GM18858 (cell line): ENCODE results near the gene GPBP1L1.

Source experiments
- ATAC-seq: cut with Tn5 transposase; IDR thresholded peaks from one replicate; pipeline ENCODE4 v1.9.1; 2021; ENCODE audit not compliant: unreplicated experiment

GPBP1L1 gene

GRCh38 chr1:45643978-45644377 lies 42.4 kb downstream of the GPBP1L1 start:
- ATAC-seq: no peak

- no peak for ATAC-seq
These were observed 43.0 kb downstream of the GPBP1L1 start for GRCh38 chr1:45643321-45643720.

GRCh38 chr1:45640293-45640692 lies 46.0 kb downstream of the GPBP1L1 start:
- ATAC-seq: no peak

GRCh38 chr1:45635211-45635610 lies 51.1 kb downstream of the GPBP1L1 start:
- ATAC-seq: no peak

- no peak for ATAC-seq
These were observed 55.9 kb downstream of the GPBP1L1 start for GRCh38 chr1:45630429-45630828.

- ATAC-seq: no peak
These were observed 57.3 kb downstream of the GPBP1L1 start for GRCh38 chr1:45629035-45629434.

GRCh38 chr1:45623972-45624371 lies 62.4 kb downstream of the GPBP1L1 start, which contains the start of gene CCDC17:
Gene CCDC17, minus strand, starts transcription at chr1:45624054. Its CDS starts 145 bp downstream, at chr1:45623909.
- no peak for ATAC-seq

- no peak for ATAC-seq
These were observed 63.6 kb downstream of the GPBP1L1 start for GRCh38 chr1:45622524-45623394.

GRCh38 chr1:45621895-45622523 lies 64.3 kb downstream of the GPBP1L1 start:
- ATAC-seq: no peak

- ATAC-seq: no peak
These were observed 64.9 kb downstream of the GPBP1L1 start for GRCh38 chr1:45621501-45621836.

- no peak for ATAC-seq
These were observed 65.5 kb downstream of the GPBP1L1 start for GRCh38 chr1:45620588-45621500.

- no peak for ATAC-seq
These were observed 67.0 kb downstream of the GPBP1L1 start for GRCh38 chr1:45619149-45619921.

- ATAC-seq: no peak
These were observed 68.7 kb downstream of the GPBP1L1 start for GRCh38 chr1:45617618-45618017.

GRCh38 chr1:45615885-45616284 lies 70.4 kb downstream of the GPBP1L1 start:
- no peak for ATAC-seq

GRCh38 chr1:45612941-45613579 lies 73.3 kb downstream of the GPBP1L1 start:
- ATAC-seq: no peak

GRCh38 chr1:45610589-45611226 lies 75.6 kb downstream of the GPBP1L1 start:
- ATAC-seq: no peak

- no peak for ATAC-seq
These were observed 77.9 kb downstream of the GPBP1L1 start for GRCh38 chr1:45608175-45609156.

- ATAC-seq: no peak
These were observed 78.8 kb downstream of the GPBP1L1 start for GRCh38 chr1:45607404-45608074.
